Measurements from ENCODE around the gene YWHAG.

GRCh38 chr7:76303202-76304147, 55.3 kb downstream of the YWHAG start:
- peak; percentile 20 for TF ChIP-seq POLR2A (IDR thresholded peaks at IDR 0.05)
- no peak for TF ChIP-seq CTCF (IDR thresholded peaks at IDR 0.05)
